ENCODE measurements around the gene WFDC12.

Gene WFDC12

GRCh38 chr20:45098103-45098773, 26.0 kb downstream of the WFDC12 start:
- Histone ChIP-seq H3K27me3 (ENCODE audit: insufficient read depth, poor library complexity, severe bottlenecking) (peaks cover 19% of the 10 kb centered on the region), H3K4me1 (ENCODE audit: insufficient read depth, poor library complexity, severe bottlenecking) (no peaks in the 10 kb centered on the region), H3K36me3 (ENCODE audit: low read depth) (no peaks in the 10 kb centered on the region), H3K9me3 (ENCODE audit: severe bottlenecking) (no peaks in the 10 kb centered on the region), H3K4me3 (ENCODE audit: severe bottlenecking) (peak overlapping the region; percentile 2), H3K27ac (ENCODE audit: poor library complexity, severe bottlenecking) (no peak overlapping the region)
- peak; percentile 50 for TF ChIP-seq CTCF (IDR thresholded peaks at IDR 0.05; ENCODE audit: poor library complexity, severe bottlenecking)
- ATAC-seq (ENCODE audit: low read depth) = no peak
- DNase-seq (ENCODE audit: low spot score) = no peak

- Histone ChIP-seq H3K36me3 (ENCODE audit: low read depth) (no peaks in the 10 kb centered on the region), H3K4me3 (ENCODE audit: severe bottlenecking) (no peak overlapping the region)
- ATAC-seq (ENCODE audit: low read depth) = 0 out of 3 replicates have a peak, but pooled peaks have one; percentile 6
Observed at GRCh38 chr20:45097485-45098102, 26.7 kb downstream of the WFDC12 start.

GRCh38 chr20:45096781-45097180, 27.5 kb downstream of the WFDC12 start:
- Histone ChIP-seq H3K9me3 (ENCODE audit: severe bottlenecking) (no peaks in the 10 kb centered on the region), H3K27ac (ENCODE audit: poor library complexity, severe bottlenecking) (no peak overlapping the region), H3K4me3 (ENCODE audit: severe bottlenecking) (no peak overlapping the region), H3K27me3 (ENCODE audit: insufficient read depth, poor library complexity, severe bottlenecking) (peaks cover 19% of the 10 kb centered on the region), H3K36me3 (ENCODE audit: low read depth) (no peaks in the 10 kb centered on the region), H3K4me1 (ENCODE audit: insufficient read depth, poor library complexity, severe bottlenecking) (no peaks in the 10 kb centered on the region)
- ATAC-seq (ENCODE audit: low read depth) = 0 out of 3 replicates have a peak, but pooled peaks have one; percentile 8
- no peak for DNase-seq (ENCODE audit: low spot score)
- TF ChIP-seq CTCF (IDR thresholded peaks at IDR 0.05; ENCODE audit: poor library complexity, severe bottlenecking) = no peak

More at GRCh38 chr20:45097485-45098102, 26.7 kb downstream of the WFDC12 start:
- TF ChIP-seq CTCF (IDR thresholded peaks at IDR 0.05; ENCODE audit: poor library complexity, severe bottlenecking) = peak; percentile 74
- H3K4me1 ChIP-seq (ENCODE audit: insufficient read depth, poor library complexity, severe bottlenecking) = no peaks in the 10 kb centered on the region
- no peak overlapping the region for H3K27ac ChIP-seq (ENCODE audit: poor library complexity, severe bottlenecking)
- no peak for DNase-seq (ENCODE audit: low spot score)
- H3K9me3 ChIP-seq (ENCODE audit: severe bottlenecking) = no peaks in the 10 kb centered on the region
- H3K27me3 ChIP-seq (ENCODE audit: insufficient read depth, poor library complexity, severe bottlenecking) = peaks cover 19% of the 10 kb centered on the region

- no peaks in the 10 kb centered on the region for H3K36me3 ChIP-seq (ENCODE audit: low read depth)
- H3K9me3 ChIP-seq (ENCODE audit: severe bottlenecking) = no peaks in the 10 kb centered on the region
- no peaks in the 10 kb centered on the region for H3K4me1 ChIP-seq (ENCODE audit: insufficient read depth, poor library complexity, severe bottlenecking)
- H3K4me3 ChIP-seq (ENCODE audit: severe bottlenecking) = no peak overlapping the region
- H3K27ac ChIP-seq (ENCODE audit: poor library complexity, severe bottlenecking) = no peak overlapping the region
- TF ChIP-seq CTCF (IDR thresholded peaks at IDR 0.05; ENCODE audit: poor library complexity, severe bottlenecking) = peak; percentile 100
- DNase-seq (ENCODE audit: low spot score) (no peak), ATAC-seq (ENCODE audit: low read depth) (peak; percentile 59)
- H3K27me3 ChIP-seq (ENCODE audit: insufficient read depth, poor library complexity, severe bottlenecking) = peaks cover 19% of the 10 kb centered on the region
Observed at GRCh38 chr20:45095805-45096238, 28.4 kb downstream of the WFDC12 start.

Data from RWPE2 (cell line).